Osteocyte (in vitro differentiated cells): ENCODE data around the gene FOXS1. TPM values are rescaled to one million over a fixed set of nuclear protein-coding genes. Genes with fewer than 3 reads are reported as not detected.

Source experiments
- DNase-seq: peaks from one replicate; pipeline ENCODE4 v3.0.0; 2021; ENCODE audit warnings: mixed read lengths; ENCODE audit not compliant: unreplicated experiment; ENCODE audit errors: extremely low spot score
- H3K27ac Mint-ChIP-seq: one replicate; pipeline ENCODE4 v1.8.0; 2021; ENCODE audit warnings: mild to moderate bottlenecking, mixed read lengths; ENCODE audit not compliant: unreplicated experiment
- H3K27me3 Mint-ChIP-seq: one replicate; pipeline ENCODE4 v1.8.0; 2021; ENCODE audit warnings: mixed read lengths; ENCODE audit not compliant: unreplicated experiment
- H3K36me3 Mint-ChIP-seq: one replicate; pipeline ENCODE4 v1.8.0; 2021; ENCODE audit warnings: mixed read lengths; ENCODE audit not compliant: unreplicated experiment
- H3K4me1 Mint-ChIP-seq: one replicate; pipeline ENCODE4 v1.8.0; 2021; ENCODE audit warnings: mixed read lengths; ENCODE audit not compliant: unreplicated experiment
- H3K4me3 Mint-ChIP-seq: one replicate; pipeline ENCODE4 v1.8.0; 2021; ENCODE audit warnings: mild to moderate bottlenecking, moderate library complexity, mixed read lengths; ENCODE audit not compliant: unreplicated experiment
- H3K9me3 Mint-ChIP-seq: one replicate; pipeline ENCODE4 v1.8.0; 2021; ENCODE audit warnings: mixed read lengths; ENCODE audit not compliant: unreplicated experiment
- total RNA-seq: library from RNA; stranded (reverse); gene quantifications from 2 replicates; pipeline ENCODE4 v1.2.1, GENCODE V29; 2021
- TF ChIP-seq, protein P1 (sequence below): fragments of 200-600 bp; sonication (generic); IDR thresholded peaks from 2 replicates; pipeline ENCODE4 v1.5.0; 2021; ENCODE audit warnings: antibody characterized with exemption, mild to moderate bottlenecking, moderate library complexity

The FOXS1 gene
- total RNA-seq, 1 donor from 2014 or later: 11.8 TPM

GRCh38 chr20:31877684-31878083, 32.3 kb upstream of the FOXS1 start:
- H3K4me3 Mint-ChIP-seq: no peak overlapping the region
- H3K4me1 Mint-ChIP-seq: peaks cover 7% of the 10 kb centered on the region
- peaks cover 53% of the 10 kb centered on the region for H3K27me3 Mint-ChIP-seq
- DNase-seq: no peak
- H3K9me3 Mint-ChIP-seq: no peaks in the 10 kb centered on the region
- no peaks in the 10 kb centered on the region for H3K36me3 Mint-ChIP-seq
- no peak overlapping the region for H3K27ac Mint-ChIP-seq
- TF ChIP-seq, protein P1, sequence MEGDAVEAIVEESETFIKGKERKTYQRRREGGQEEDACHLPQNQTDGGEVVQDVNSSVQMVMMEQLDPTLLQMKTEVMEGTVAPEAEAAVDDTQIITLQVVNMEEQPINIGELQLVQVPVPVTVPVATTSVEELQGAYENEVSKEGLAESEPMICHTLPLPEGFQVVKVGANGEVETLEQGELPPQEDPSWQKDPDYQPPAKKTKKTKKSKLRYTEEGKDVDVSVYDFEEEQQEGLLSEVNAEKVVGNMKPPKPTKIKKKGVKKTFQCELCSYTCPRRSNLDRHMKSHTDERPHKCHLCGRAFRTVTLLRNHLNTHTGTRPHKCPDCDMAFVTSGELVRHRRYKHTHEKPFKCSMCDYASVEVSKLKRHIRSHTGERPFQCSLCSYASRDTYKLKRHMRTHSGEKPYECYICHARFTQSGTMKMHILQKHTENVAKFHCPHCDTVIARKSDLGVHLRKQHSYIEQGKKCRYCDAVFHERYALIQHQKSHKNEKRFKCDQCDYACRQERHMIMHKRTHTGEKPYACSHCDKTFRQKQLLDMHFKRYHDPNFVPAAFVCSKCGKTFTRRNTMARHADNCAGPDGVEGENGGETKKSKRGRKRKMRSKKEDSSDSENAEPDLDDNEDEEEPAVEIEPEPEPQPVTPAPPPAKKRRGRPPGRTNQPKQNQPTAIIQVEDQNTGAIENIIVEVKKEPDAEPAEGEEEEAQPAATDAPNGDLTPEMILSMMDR: no peak

DNA sequence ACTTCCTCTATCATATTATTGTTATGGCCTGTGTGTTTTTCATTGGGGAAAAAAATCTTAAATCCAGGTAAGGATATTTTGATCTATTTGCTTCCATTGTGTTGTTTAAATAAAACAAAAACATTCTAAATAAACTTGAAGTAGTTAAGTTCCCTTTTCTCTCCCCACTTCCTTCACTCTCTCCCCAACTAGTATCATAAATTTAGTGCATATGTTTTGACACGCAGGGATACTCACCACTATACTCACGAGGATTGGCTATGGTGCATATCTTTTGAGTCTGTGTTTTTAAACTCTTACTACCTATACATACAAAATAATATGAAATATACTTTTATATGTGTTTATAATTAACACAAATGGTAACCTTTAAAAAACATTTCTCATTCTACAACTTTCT, 30.3 kb upstream of the FOXS1 start:
- Mint-ChIP-seq H3K36me3 (no peaks in the 10 kb centered on the region), H3K9me3 (no peaks in the 10 kb centered on the region), H3K27ac (no peak overlapping the region), H3K27me3 (peaks cover 56% of the 10 kb centered on the region), H3K4me1 (peaks cover 10% of the 10 kb centered on the region), H3K4me3 (no peak overlapping the region)
- DNase-seq: no peak
- TF ChIP-seq, protein P1: no peak

GRCh38 chr20:31872406-31872805, 27.0 kb upstream of the FOXS1 start:
- Mint-ChIP-seq H3K9me3 (no peaks in the 10 kb centered on the region), H3K27me3 (peaks cover 55% of the 10 kb centered on the region), H3K4me3 (no peak overlapping the region), H3K27ac (no peak overlapping the region), H3K36me3 (no peaks in the 10 kb centered on the region), H3K4me1 (peaks cover 17% of the 10 kb centered on the region)
- no peak for DNase-seq
- TF ChIP-seq, protein P1: no peak

DNA sequence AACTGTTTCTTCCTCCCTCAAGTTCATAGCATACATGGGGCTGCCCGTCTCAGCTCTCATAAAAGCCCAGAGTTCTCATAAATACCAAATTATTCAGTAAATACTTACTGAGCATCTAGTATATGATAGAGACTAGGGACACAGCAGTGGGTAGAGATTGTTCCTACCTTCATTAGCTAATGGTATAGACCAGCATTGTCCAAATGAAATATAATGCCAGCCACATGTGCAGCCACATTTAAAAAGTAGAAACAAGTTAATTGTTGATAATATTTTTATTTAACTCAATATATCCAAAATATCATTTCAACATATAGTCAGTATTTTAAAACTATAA, 26.2 kb upstream of the FOXS1 start:
- Mint-ChIP-seq H3K27ac (no peak overlapping the region), H3K4me3 (no peak overlapping the region), H3K36me3 (no peaks in the 10 kb centered on the region), H3K27me3 (peaks cover 49% of the 10 kb centered on the region), H3K4me1 (peaks cover 17% of the 10 kb centered on the region), H3K9me3 (no peaks in the 10 kb centered on the region)
- no peak for DNase-seq
- TF ChIP-seq, protein P1: no peak

GRCh38 chr20:31870726-31871617, 25.6 kb upstream of the FOXS1 start:
- H3K27ac Mint-ChIP-seq: peak overlapping the region; percentile 63
- TF ChIP-seq, protein P1: no peak
- H3K27me3 Mint-ChIP-seq: peaks cover 48% of the 10 kb centered on the region
- no peak for DNase-seq
- no peaks in the 10 kb centered on the region for H3K36me3 Mint-ChIP-seq
- H3K4me3 Mint-ChIP-seq: peak overlapping the region; percentile 75
- H3K9me3 Mint-ChIP-seq: no peaks in the 10 kb centered on the region
- H3K4me1 Mint-ChIP-seq: peaks cover 17% of the 10 kb centered on the region
